ENCODE measurements around the gene ARMCX6.

DNA sequence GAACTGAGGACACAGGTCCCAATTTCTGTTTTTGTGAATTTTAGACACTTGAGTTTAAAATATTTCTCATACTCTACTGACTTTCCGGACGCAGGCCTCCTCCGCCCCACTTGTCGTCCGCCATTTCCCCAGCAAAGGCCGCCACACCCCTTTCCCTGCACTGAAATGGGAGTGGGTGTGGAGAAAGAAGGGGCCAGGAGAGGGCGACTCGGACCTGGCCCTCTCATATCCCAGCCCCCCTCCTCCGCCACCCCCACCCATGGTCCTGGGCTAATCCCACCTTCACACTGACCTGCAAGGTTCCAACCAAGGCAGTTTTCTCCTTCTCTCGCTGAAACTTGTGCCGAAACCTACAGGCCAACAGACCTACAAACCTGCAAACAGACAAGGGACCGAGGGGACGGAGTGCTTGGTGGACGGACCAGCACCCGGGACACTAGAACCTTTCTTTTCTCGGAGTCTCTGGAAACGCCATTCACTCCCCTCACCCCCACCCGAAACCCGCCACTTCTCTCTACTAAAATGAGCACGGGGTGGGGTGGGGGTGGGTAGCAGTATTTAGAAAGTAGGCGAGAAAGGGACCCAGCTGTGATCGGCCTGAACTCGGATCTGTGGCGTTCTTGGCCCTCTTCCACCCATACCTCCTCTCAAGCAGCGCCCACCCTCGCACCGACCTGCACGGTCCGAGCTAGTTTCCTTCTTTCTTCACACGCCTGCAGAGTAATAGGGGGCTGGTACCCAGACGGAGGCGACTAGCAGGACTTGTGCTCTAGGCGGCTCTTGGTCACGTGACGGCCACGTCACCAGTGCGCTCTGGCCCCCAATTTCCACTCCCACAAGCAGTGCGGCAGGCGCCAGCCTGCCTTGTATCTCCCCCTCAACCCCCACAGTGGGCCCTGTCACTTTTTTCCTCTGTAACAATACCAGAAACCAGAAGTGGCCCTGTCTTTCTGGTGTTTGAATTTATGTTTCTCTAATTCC is at the start of gene ARMCX6:
- TF ChIP-seq CTCF (IDR thresholded peaks at IDR 0.05) (no peak), POLR2A (IDR thresholded peaks at IDR 0.05) (no peak)

All from lower leg skin (tissue), 3 donors.